Renal cortex interstitium (tissue), 11 donors: ENCODE measurements around the gene EVA1C. TPM values are rescaled to one million over a fixed set of nuclear protein-coding genes. Genes with fewer than 3 reads are reported as not detected.
"Not testable (repeated sequence)": the region's sequence is repeated elsewhere in the genome, so short reads cannot be mapped to it uniquely, and the experiment has no call there.

Experiments
- DNase-seq, 11 donors: peaks; one replicate each; pipeline ENCODE4 v3.0.0-alpha.2; 2013; ENCODE audit warnings: low read depth in 9 of 11, low spot score in 4 of 11; ENCODE audit errors: extremely low read depth in 1 of 11
- polyA plus RNA-seq, 3 donors: library from polyadenylated mRNA; unstranded; fragments of 120-200 nt; gene quantifications; one replicate each; pipeline ENCODE4 v1.2.1, GENCODE V29; 2013; ENCODE audit not compliant: insufficient read length in 3 of 3

EVA1C gene
- polyA plus RNA-seq, 3 donors: 2.2 to 5.0 (median 3.6) TPM

GRCh38 chr21:32534113-32534512 lies 121.6 kb downstream of the EVA1C start:
- no peak for DNase-seq

- DNase-seq: no peak
Observed at GRCh38 chr21:32535612-32536011, 123.1 kb downstream of the EVA1C start.

- DNase-seq: no peak
Observed at GRCh38 chr21:32537569-32537881, 125.0 kb downstream of the EVA1C start.

- DNase-seq: no peak
Observed at GRCh38 chr21:32538147-32538792, 125.8 kb downstream of the EVA1C start.

GRCh38 chr21:32539378-32539777 lies 126.9 kb downstream of the EVA1C start:
- DNase-seq: no peak

GRCh38 chr21:32543056-32543455 lies 130.6 kb downstream of the EVA1C start:
- not testable (repeated sequence) for DNase-seq

GRCh38 chr21:32543975-32544374 lies 131.5 kb downstream of the EVA1C start:
- DNase-seq: no peak

- no peak for DNase-seq
Observed at GRCh38 chr21:32544697-32545096, 132.2 kb downstream of the EVA1C start.

- no peak for DNase-seq
Observed at GRCh38 chr21:32545948-32546441, 133.5 kb downstream of the EVA1C start.

- no peak for DNase-seq
Observed at GRCh38 chr21:32547018-32547417, 134.5 kb downstream of the EVA1C start.

- no peak for DNase-seq
Observed at GRCh38 chr21:32548978-32549377, 136.5 kb downstream of the EVA1C start.

GRCh38 chr21:32549440-32549839 lies 136.9 kb downstream of the EVA1C start:
- no peak for DNase-seq

- no peak for DNase-seq
Observed at GRCh38 chr21:32549886-32550285, 137.4 kb downstream of the EVA1C start.

- DNase-seq: no peak
Observed at GRCh38 chr21:32554832-32555638, 142.5 kb downstream of the EVA1C start.

- DNase-seq: no peak
Observed at GRCh38 chr21:32558106-32558505, 145.6 kb downstream of the EVA1C start.

- no peak for DNase-seq
Observed at GRCh38 chr21:32559006-32559610, 146.6 kb downstream of the EVA1C start.

- DNase-seq: no peak
Observed at GRCh38 chr21:32560896-32561295, 148.4 kb downstream of the EVA1C start.

- not testable (repeated sequence) for DNase-seq
Observed at GRCh38 chr21:32561476-32561875, 149.0 kb downstream of the EVA1C start.

- DNase-seq: no peak
Observed at GRCh38 chr21:32562426-32562825, 149.9 kb downstream of the EVA1C start.

GRCh38 chr21:32562915-32563314 lies 150.4 kb downstream of the EVA1C start:
- no peak for DNase-seq
